ENCODE measurements around the gene CARD11. TPM values are rescaled to one million over a fixed set of nuclear protein-coding genes. Genes with fewer than 3 reads are reported as not detected.

Gene CARD11
- total and polyA plus RNA-seq, 2 experiments from 2014 or later = 0.15 TPM; not detected in 1

GRCh38 chr7:2968176-2968575, 75.5 kb downstream of the CARD11 start:
- Histone ChIP-seq H3K4me1 (ENCODE audit: low read depth) (no peaks in the 10 kb centered on the region), H3K27me3 (no peaks in the 10 kb centered on the region), H3K36me3 (no peaks in the 10 kb centered on the region), H3K4me3 (no peak overlapping the region), H3K27ac (no peak overlapping the region), H3K9me3 (ENCODE audit: low read depth) (peaks cover 4% of the 10 kb centered on the region)
- TF ChIP-seq, protein P1, sequence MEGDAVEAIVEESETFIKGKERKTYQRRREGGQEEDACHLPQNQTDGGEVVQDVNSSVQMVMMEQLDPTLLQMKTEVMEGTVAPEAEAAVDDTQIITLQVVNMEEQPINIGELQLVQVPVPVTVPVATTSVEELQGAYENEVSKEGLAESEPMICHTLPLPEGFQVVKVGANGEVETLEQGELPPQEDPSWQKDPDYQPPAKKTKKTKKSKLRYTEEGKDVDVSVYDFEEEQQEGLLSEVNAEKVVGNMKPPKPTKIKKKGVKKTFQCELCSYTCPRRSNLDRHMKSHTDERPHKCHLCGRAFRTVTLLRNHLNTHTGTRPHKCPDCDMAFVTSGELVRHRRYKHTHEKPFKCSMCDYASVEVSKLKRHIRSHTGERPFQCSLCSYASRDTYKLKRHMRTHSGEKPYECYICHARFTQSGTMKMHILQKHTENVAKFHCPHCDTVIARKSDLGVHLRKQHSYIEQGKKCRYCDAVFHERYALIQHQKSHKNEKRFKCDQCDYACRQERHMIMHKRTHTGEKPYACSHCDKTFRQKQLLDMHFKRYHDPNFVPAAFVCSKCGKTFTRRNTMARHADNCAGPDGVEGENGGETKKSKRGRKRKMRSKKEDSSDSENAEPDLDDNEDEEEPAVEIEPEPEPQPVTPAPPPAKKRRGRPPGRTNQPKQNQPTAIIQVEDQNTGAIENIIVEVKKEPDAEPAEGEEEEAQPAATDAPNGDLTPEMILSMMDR (IDR thresholded peaks at IDR 0.05; ENCODE audit: low read depth, low read length) = no peak
- DNase-seq (ENCODE audit: low read depth in 1 of 2, low spot score in 1 of 2) = no peak

DNA sequence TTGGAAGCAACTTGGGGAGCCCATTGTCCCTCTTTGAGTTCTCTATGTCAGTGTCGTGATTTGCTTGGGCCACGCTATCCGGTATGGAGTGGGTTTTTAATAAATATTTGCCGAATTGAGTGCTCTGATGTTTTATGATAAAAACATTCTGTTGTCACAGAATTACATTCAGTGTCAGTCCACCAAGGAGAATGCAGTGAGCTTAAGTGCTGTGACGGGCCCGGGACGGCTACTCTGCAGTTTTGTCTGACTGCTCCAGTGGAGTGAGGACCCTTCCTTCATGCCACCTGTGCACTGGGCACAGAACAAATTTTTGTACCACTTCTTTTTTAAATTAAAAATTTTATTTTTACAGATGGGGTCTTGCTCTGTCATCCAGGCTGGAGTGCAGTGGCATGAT, 76.0 kb downstream of the CARD11 start:
- no peaks in the 10 kb centered on the region for H3K4me1 ChIP-seq (ENCODE audit: low read depth)
- DNase-seq (ENCODE audit: low read depth in 1 of 2, low spot score in 1 of 2) = no peak
- TF ChIP-seq, protein P1 (IDR thresholded peaks at IDR 0.05; ENCODE audit: low read depth, low read length) = no peak
- H3K27me3 ChIP-seq = no peaks in the 10 kb centered on the region
- H3K4me3 ChIP-seq = no peak overlapping the region
- H3K9me3 ChIP-seq (ENCODE audit: low read depth) = peaks cover 4% of the 10 kb centered on the region
- no peaks in the 10 kb centered on the region for H3K36me3 ChIP-seq
- H3K27ac ChIP-seq = no peak overlapping the region

- Histone ChIP-seq H3K4me1 (ENCODE audit: low read depth) (no peaks in the 10 kb centered on the region), H3K36me3 (no peaks in the 10 kb centered on the region), H3K4me3 (no peak overlapping the region), H3K27me3 (no peaks in the 10 kb centered on the region), H3K27ac (no peak overlapping the region), H3K9me3 (ENCODE audit: low read depth) (peaks cover 4% of the 10 kb centered on the region)
- DNase-seq (ENCODE audit: low read depth in 1 of 2, low spot score in 1 of 2) = no peak
- TF ChIP-seq, protein P1 (IDR thresholded peaks at IDR 0.05; ENCODE audit: low read depth, low read length) = no peak
Measured at GRCh38 chr7:2967253-2967652, 76.4 kb downstream of the CARD11 start.

- DNase-seq (ENCODE audit: low read depth in 1 of 2, low spot score in 1 of 2) = no peak
- no peaks in the 10 kb centered on the region for H3K4me1 ChIP-seq (ENCODE audit: low read depth)
- peaks cover 4% of the 10 kb centered on the region for H3K9me3 ChIP-seq (ENCODE audit: low read depth)
- no peak overlapping the region for H3K4me3 ChIP-seq
- H3K27me3 ChIP-seq = no peaks in the 10 kb centered on the region
- H3K27ac ChIP-seq = no peak overlapping the region
- TF ChIP-seq, protein P1 (IDR thresholded peaks at IDR 0.05; ENCODE audit: low read depth, low read length) = no peak
- no peaks in the 10 kb centered on the region for H3K36me3 ChIP-seq
Measured at GRCh38 chr7:2966466-2967078, 77.1 kb downstream of the CARD11 start.

GRCh38 chr7:2965745-2966270, 77.9 kb downstream of the CARD11 start:
- DNase-seq (ENCODE audit: low read depth in 1 of 2, low spot score in 1 of 2) = no peak
- Histone ChIP-seq H3K4me1 (ENCODE audit: low read depth) (no peaks in the 10 kb centered on the region), H3K27me3 (no peaks in the 10 kb centered on the region), H3K27ac (no peak overlapping the region), H3K36me3 (no peaks in the 10 kb centered on the region), H3K9me3 (ENCODE audit: low read depth) (peaks cover 4% of the 10 kb centered on the region), H3K4me3 (no peak overlapping the region)
- TF ChIP-seq, protein P1 (IDR thresholded peaks at IDR 0.05; ENCODE audit: low read depth, low read length) = no peak

All from cardiac muscle cell (in vitro differentiated cells and primary cell).